ENCODE results near the gene CAMK1.

The CAMK1 gene

DNA sequence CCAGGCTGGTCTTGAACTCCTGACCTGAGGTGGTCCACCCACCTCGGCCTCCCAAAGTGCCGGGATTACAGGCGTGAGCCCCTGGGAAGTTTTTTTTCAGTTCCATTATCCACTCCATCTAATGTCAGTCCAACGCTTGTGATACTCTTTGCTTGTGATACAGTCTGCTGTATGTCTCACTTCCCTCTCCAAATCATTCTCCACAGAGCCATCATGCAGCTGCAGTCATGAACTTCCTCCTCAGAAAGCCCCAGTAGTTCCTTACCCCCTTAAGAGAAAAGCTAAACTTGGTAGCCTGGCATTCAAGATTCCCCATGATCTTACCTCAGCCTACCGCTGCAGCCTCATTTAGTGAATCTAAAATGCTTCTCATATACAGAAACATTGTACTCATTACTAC, 25.5 kb upstream of the CAMK1 start:
- H3K36me3 ChIP-seq (ENCODE audit: control insufficient read depth, insufficient read depth, low read length), result no peaks in the 10 kb centered on the region
- H3K9ac ChIP-seq, result no peak overlapping the region
- no peak overlapping the region for H3K4me2 ChIP-seq (ENCODE audit: low read length)
- peaks cover 45% of the 10 kb centered on the region for H3K79me2 ChIP-seq
- peaks cover 15% of the 10 kb centered on the region for H3K4me1 ChIP-seq
- no peak overlapping the region for H2AFZ ChIP-seq
- no peaks in the 10 kb centered on the region for H3K27me3 ChIP-seq (ENCODE audit: control insufficient read depth, insufficient read depth, low read length)
- TF ChIP-seq, protein P1, sequence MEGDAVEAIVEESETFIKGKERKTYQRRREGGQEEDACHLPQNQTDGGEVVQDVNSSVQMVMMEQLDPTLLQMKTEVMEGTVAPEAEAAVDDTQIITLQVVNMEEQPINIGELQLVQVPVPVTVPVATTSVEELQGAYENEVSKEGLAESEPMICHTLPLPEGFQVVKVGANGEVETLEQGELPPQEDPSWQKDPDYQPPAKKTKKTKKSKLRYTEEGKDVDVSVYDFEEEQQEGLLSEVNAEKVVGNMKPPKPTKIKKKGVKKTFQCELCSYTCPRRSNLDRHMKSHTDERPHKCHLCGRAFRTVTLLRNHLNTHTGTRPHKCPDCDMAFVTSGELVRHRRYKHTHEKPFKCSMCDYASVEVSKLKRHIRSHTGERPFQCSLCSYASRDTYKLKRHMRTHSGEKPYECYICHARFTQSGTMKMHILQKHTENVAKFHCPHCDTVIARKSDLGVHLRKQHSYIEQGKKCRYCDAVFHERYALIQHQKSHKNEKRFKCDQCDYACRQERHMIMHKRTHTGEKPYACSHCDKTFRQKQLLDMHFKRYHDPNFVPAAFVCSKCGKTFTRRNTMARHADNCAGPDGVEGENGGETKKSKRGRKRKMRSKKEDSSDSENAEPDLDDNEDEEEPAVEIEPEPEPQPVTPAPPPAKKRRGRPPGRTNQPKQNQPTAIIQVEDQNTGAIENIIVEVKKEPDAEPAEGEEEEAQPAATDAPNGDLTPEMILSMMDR (IDR thresholded peaks at IDR 0.05), result no peak
- no peak overlapping the region for H3K27ac ChIP-seq
- H3K4me3 ChIP-seq (ENCODE audit: low read depth, low read length), result no peak overlapping the region
- H3K9me3 ChIP-seq (ENCODE audit: control insufficient read depth, low read length), result no peaks in the 10 kb centered on the region

DNA sequence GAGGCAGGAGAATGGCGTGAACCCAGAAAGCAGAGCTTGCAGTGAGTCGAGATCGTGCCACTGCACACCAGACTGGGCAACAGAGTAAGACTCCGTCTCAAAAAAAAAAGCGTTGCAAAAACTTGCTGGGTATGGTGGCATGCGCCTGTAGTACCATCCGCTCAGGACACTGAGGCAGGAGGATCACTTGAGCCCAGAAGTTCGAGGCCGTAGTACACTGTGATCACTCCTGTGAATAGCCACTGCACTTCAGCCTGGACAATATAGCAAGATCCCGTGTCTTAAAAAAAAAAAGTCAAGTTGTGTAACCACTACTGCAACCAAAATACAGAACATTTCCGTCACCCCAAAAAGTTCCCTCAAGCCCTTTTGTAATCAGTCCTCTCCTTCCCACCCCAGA, 24.7 kb upstream of the CAMK1 start:
- Histone ChIP-seq H3K4me3 (ENCODE audit: low read depth, low read length) (no peak overlapping the region), H3K79me2 (peaks cover 42% of the 10 kb centered on the region), H3K27ac (no peak overlapping the region), H3K4me2 (ENCODE audit: low read length) (no peak overlapping the region), H3K27me3 (ENCODE audit: control insufficient read depth, insufficient read depth, low read length) (no peaks in the 10 kb centered on the region), H3K4me1 (peaks cover 15% of the 10 kb centered on the region), H3K9ac (no peak overlapping the region), H3K36me3 (ENCODE audit: control insufficient read depth, insufficient read depth, low read length) (no peaks in the 10 kb centered on the region), H2AFZ (no peak overlapping the region), H3K9me3 (ENCODE audit: control insufficient read depth, low read length) (no peaks in the 10 kb centered on the region)
- TF ChIP-seq, protein P1 (IDR thresholded peaks at IDR 0.05), result no peak

DNA sequence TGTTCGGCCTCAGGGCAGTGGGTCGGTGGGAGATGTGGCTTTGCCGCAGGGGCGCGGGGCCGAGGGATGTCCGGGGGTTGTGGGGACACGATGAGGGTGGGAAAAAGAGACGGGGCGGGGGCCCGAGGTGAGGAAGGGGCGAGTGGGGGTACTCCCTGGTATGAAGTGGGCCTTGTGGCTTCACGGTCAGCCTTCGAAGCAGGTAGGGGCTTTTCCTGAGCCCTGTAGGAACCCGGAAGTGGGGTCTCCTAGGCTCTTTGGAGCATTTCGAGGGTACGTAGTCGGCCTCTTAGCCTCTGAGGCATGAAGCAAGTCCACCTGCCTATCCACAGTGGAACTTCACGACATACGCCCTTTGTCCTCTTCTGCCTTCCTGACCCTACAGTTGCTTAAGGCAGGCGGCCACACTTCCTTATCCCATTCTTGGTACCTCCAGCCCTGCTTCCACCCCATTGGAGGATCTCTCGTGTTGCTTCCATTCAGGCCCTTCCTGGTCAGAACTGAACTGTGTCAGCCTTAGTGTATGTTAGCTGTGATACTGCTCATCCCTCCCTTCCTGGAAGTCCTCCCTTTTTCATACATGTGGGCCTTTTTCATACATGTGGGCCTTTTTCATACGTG, 23.5 kb upstream of the CAMK1 start:
- H2AFZ ChIP-seq, result peak overlapping the region; percentile 84
- H3K27ac ChIP-seq, result peak overlapping the region; percentile 90
- peaks cover 41% of the 10 kb centered on the region for H3K79me2 ChIP-seq
- TF ChIP-seq, protein P1 (IDR thresholded peaks at IDR 0.05), result no peak
- H3K27me3 ChIP-seq (ENCODE audit: control insufficient read depth, insufficient read depth, low read length), result no peaks in the 10 kb centered on the region
- H3K36me3 ChIP-seq (ENCODE audit: control insufficient read depth, insufficient read depth, low read length), result no peaks in the 10 kb centered on the region
- peak overlapping the region; percentile 90 for H3K4me2 ChIP-seq (ENCODE audit: low read length)
- peak overlapping the region; percentile 92 for H3K4me3 ChIP-seq (ENCODE audit: low read depth, low read length)
- H3K9me3 ChIP-seq (ENCODE audit: control insufficient read depth, low read length), result no peaks in the 10 kb centered on the region
- peak overlapping the region; percentile 92 for H3K9ac ChIP-seq
- peaks cover 15% of the 10 kb centered on the region for H3K4me1 ChIP-seq

DNA sequence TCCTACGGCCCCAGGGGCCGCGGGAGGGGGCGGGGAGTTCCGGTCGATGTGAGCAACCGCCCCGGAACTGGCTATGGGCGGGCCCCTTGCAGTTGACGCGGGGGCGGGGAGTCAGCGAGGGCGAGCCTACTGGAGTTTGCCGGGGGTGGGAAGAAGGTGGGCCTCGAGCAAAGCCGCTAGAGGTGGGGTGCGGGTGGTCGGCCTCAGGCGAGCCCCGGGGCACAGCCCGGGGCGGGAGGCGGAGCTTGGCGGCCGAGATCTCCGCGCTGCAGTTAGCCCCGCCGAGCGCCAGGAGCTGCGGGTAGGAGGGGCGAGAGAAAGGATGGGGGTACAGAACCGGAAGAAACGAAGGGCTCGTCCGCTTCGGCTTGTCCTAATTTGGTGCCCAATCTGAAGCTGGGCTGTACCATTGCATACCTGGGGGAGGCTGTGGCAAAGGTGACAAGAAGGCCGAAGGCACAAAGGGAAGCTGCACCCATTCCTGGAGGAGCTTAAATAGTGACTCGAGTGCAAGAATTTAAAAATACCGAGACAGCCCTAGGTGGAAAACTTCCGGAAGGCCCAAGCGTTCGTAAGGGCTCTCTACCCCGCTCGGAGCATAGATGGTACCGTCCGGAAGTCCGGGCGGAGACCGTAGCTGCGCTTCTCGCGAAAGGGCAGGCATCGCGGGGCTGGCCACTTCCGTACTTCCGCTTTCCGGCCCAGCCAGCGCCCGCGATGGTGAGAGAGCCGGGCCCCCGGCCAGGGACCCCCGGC, 22.8 kb upstream of the CAMK1 start, which contains the start of the genes ARPC4 and TADA3:
TSS of gene ARPC4 (plus strand) at position 678 of the 756 bp plus-strand sequence. CDS start at position 718, 40 bp downstream.
TSS of gene TADA3 (minus strand) at position 69 of the 756 bp plus-strand sequence. CDS start 1,007 bp downstream, outside the sequence.
- Histone ChIP-seq H3K36me3 (ENCODE audit: control insufficient read depth, insufficient read depth, low read length) (no peaks in the 10 kb centered on the region), H3K27ac (peak within 1 kb of the TSS; percentile 90), H3K79me2 (peaks cover 40% of the 10 kb centered on the region), H2AFZ (peak within 1 kb of the TSS; percentile 84), H3K9ac (peak within 1 kb of the TSS; percentile 92), H3K4me2 (ENCODE audit: low read length) (peak within 1 kb of the TSS; percentile 90), H3K4me3 (ENCODE audit: low read depth, low read length) (peak within 1 kb of the TSS; percentile 92), H3K9me3 (ENCODE audit: control insufficient read depth, low read length) (no peaks in the 10 kb centered on the region), H3K4me1 (peaks cover 15% of the 10 kb centered on the region), H3K27me3 (ENCODE audit: control insufficient read depth, insufficient read depth, low read length) (no peaks in the 10 kb centered on the region)
- TF ChIP-seq, protein P1 (IDR thresholded peaks at IDR 0.05), result no peak

Measured in parathyroid adenoma (tissue), 2 donors.